GM12878 (cell line): ENCODE data around the gene STX10. TPM values are rescaled to one million over a fixed set of nuclear protein-coding genes. Genes with fewer than 3 reads are reported as not detected.

ENCODE experiments used
- ATAC-seq: fragments of 200-7000 bp; cut with Tn5 transposase; 3 replicates; pipeline ENCODE4 v1.9.1; 2020; ENCODE audit warnings: mild to moderate bottlenecking, moderate library complexity
- BruUV-seq: library from RNA; stranded (reverse); fragments of 400-500 nt; replicated peaks from 2 replicates; lab custom pipeline; 2021; lab: Mats Ljungman, UMichigan
- CTCF ChIA-PET: fragments of 300-600 bp; sonication (Branson Sonifier 250); formaldehyde crosslinking; extraction: SDS; loops from one replicate; lab custom pipeline; 2021; ENCODE audit warnings: inconsistent platforms; lab: Yijun Ruan, JAX
- POLR2A ChIA-PET: fragments of 350-600 bp; formaldehyde crosslinking; extraction: SDS; loops from one replicate; lab custom pipeline; 2021; ENCODE audit warnings: inconsistent platforms; lab: Charles Lee
- RAD21 ChIA-PET: fragments of 300-600 bp; sonication (Branson Sonifier 250); formaldehyde crosslinking; loops from one replicate; lab custom pipeline; 2023; ENCODE audit warnings: antibody characterized with exemption; ENCODE audit not compliant: unreplicated experiment; lab: Charles Lee
- SMC1A ChIA-PET: fragments of 300-600 bp; sonication (Branson Sonifier 250); formaldehyde crosslinking; loops from one replicate; lab custom pipeline; 2023; ENCODE audit not compliant: unreplicated experiment, uncharacterized antibody; lab: Charles Lee
- DNase-seq: peaks from one replicate; pipeline ENCODE4 v3.0.0-alpha.2; 2011; ENCODE audit warnings: low read depth, low spot score
- FAIRE-seq: peaks from 3 replicates; lab custom pipeline; 2011; peaks lifted over from hg19 to GRCh38; lab: Jason Lieb, UNC
- H2AFZ ChIP-seq: 2 replicates; pipeline ENCODE4 v1.6.0; 2011; ENCODE audit warnings: low read depth, low read length, control low read depth; ENCODE audit not compliant: control insufficient read depth
- H3K27ac ChIP-seq: 2 replicates; pipeline ENCODE4 v1.5.1; 2011; ENCODE audit warnings: control low read depth; ENCODE audit not compliant: control insufficient read depth, insufficient read depth
- H3K27me3 ChIP-seq, 2 experiments: replicated peaks in 1 of 2; 2 replicates each; pipeline versions ENCODE4 v1.6.0 to v1.6.1; 2011; ENCODE audit warnings: low read length in 1 of 2; ENCODE audit not compliant: control insufficient read depth in 2 of 2, insufficient read depth in 2 of 2
- H3K36me3 ChIP-seq, 2 experiments: 2 replicates each; pipeline ENCODE4 v1.5.1; 2011; ENCODE audit warnings: low read length in 1 of 2; ENCODE audit not compliant: control insufficient read depth in 2 of 2, insufficient read depth in 2 of 2
- H3K4me1 ChIP-seq: 2 replicates; pipeline ENCODE4 v1.6.1; 2011; ENCODE audit warnings: mild to moderate bottlenecking, low read length, moderate library complexity, mixed read lengths; ENCODE audit not compliant: control insufficient read depth, insufficient read depth
- H3K4me2 ChIP-seq: 2 replicates; pipeline ENCODE4 v1.6.0; 2011; ENCODE audit warnings: control low read depth; ENCODE audit not compliant: control insufficient read depth, insufficient read depth
- H3K4me3 ChIP-seq: fragments of 200-600 bp; sonication (generic); 2 replicates; pipeline ENCODE4 v1.5.1; 2016
- H3K79me2 ChIP-seq: 2 replicates; pipeline ENCODE4 v1.6.0; 2011; ENCODE audit warnings: low read length; ENCODE audit not compliant: control insufficient read depth, insufficient read depth
- H3K9ac ChIP-seq: 2 replicates; pipeline ENCODE4 v1.8.0; 2011; ENCODE audit warnings: low read length, control low read depth, mixed read lengths; ENCODE audit not compliant: control insufficient read depth, insufficient read depth
- H3K9me3 ChIP-seq: replicated peaks from 3 replicates; pipeline ENCODE4 v1.5.1; 2011; ENCODE audit warnings: mild to moderate bottlenecking, low read length; ENCODE audit not compliant: control insufficient read depth, insufficient read depth
- H4K20me1 ChIP-seq: 2 replicates; pipeline ENCODE4 v1.6.0; 2011; ENCODE audit not compliant: control insufficient read depth, insufficient read depth
- BHLHE40 ChIP-seq, 2 experiments: fragments of 450-650 bp in 1 of 2; IDR thresholded peaks; 2 replicates each; pipeline ENCODE4 v1.6.1; 2011 to 2017; ENCODE audit warnings: low read depth in 2 of 2, borderline replicate concordance in 1 of 2, improper control_type of control experiment in 1 of 2, low read length in 1 of 2, mild to moderate bottlenecking in 1 of 2
- CUX1 ChIP-seq: IDR thresholded peaks from 2 replicates; pipeline ENCODE4 v1.6.1; 2012; ENCODE audit warnings: improper control_type of control experiment, low read depth, low read length; ENCODE audit not compliant: insufficient replicate concordance
- HDGF ChIP-seq: fragments of 450-650 bp; IDR thresholded peaks from 2 replicates; pipeline ENCODE4 v1.6.1; 2016; ENCODE audit warnings: antibody characterized with exemption
- POLR2A ChIP-seq: IDR thresholded peaks from 2 replicates; pipeline ENCODE4 v1.6.1; 2011; ENCODE audit warnings: low read depth, mild to moderate bottlenecking, low read length
- RUNX3 ChIP-seq: IDR thresholded peaks from 2 replicates; pipeline ENCODE4 v1.6.1; 2012; ENCODE audit warnings: low read length, inconsistent platforms
- WGBS: methylation state at CpG from one replicate; pipeline ENCODE4 v1.1.6; 2016; ENCODE audit warnings: low lambda C conversion rate; ENCODE audit not compliant: insufficient replicate concordance, insufficient coverage; ENCODE audit errors: missing lambda C conversion rate; 5-methylcytosine and 5-hydroxymethylcytosine counted together
- in situ Hi-C: fragments of 300-500 bp; cut with MboI; formaldehyde crosslinking; loops from 9 replicates; pipeline ENCODE4 v1.14.3; 2018; ENCODE audit warnings: mixed read lengths
- intact Hi-C: fragments of 100-400 bp; cut with micrococcal nuclease; formaldehyde crosslinking; loops from one replicate; pipeline ENCODE4 v1.14.2; 2022; ENCODE audit not compliant: unreplicated experiment
- polyA plus RNA-seq, 11 experiments: library from polyadenylated mRNA; depleted of rRNA in 4 of 11; unstranded in 6 of 11; stranded (reverse) in 5 of 11; fragments of >200 nt; fragmentation: Nextera tagmentation in 4 of 11; fragmentation: Illumina TruSeq in 1 of 11; extraction: Ambion mirVana in 4 of 11; extraction: Trizol in 1 of 11; gene quantifications; 1 replicate in 1 of 11; 2 replicates in 10 of 11; pipeline versions ENCODE4 v1.2.1 to v1.2.3, GENCODE V29; 2011 to 2016; ENCODE audit warnings: inconsistent platforms in 2 of 11, missing spikeins in 2 of 11, low read depth in 1 of 11
- total RNA-seq, 4 experiments: library from RNA; depleted of rRNA in 3 of 4; stranded (reverse); fragments of >200 nt in 3 of 4; fragmentation: Illumina TruSeq in 1 of 4; extraction: Trizol in 1 of 4; gene quantifications; 2 replicates each; pipeline versions ENCODE4 v1.2.1 to v1.2.3, GENCODE V29; 2013 to 2021

STX10 gene
- total and polyA plus RNA-seq, 10 of the 15 experiments (the other 5 are each of a cell fraction or from before 2014, with no cell fraction given), result 0.56 to 76.1 (median 47.6) TPM

GRCh38 chr19:13121551-13122274, 28.5 kb downstream of the STX10 start:
- ATAC-seq, result peak; percentile 68
- RAD21 ChIA-PET, result no interaction called here

More at GRCh38 chr19:13121551-13122274, 28.5 kb downstream of the STX10 start:
- peak; percentile 35 for FAIRE-seq
- peaks cover 23% of the 10 kb centered on the region for H3K4me1 ChIP-seq
- H4K20me1 ChIP-seq, result peaks cover 10% of the 10 kb centered on the region
- SMC1A ChIA-PET, result no interaction called here
- H3K4me3 ChIP-seq, result peak overlapping the region; percentile 46; the same call in 1 of the 2 replicates
- no peak for TF ChIP-seq CUX1
- TF ChIP-seq HDGF, result peak; percentile 56; the same call in 1 of the 2 replicates
- TF ChIP-seq BHLHE40 (IDR thresholded peaks at IDR 0.05; ENCODE audit: borderline replicate concordance in 1 of 2, low read depth in 2 of 2, low read length in 1 of 2), result peak; percentile 18 to 62; a peak in 1 of 4 replicates
- TF ChIP-seq RUNX3, result peak; percentile 56
- TF ChIP-seq POLR2A, result peak; percentile 13; the same call in 1 of the 2 replicates
- H3K4me2 ChIP-seq, result peak overlapping the region; percentile 65
- H2AFZ ChIP-seq, result no peak overlapping the region
- H3K79me2 ChIP-seq, result peaks cover 55% of the 10 kb centered on the region
- POLR2A ChIA-PET, result no interaction called here
- in situ Hi-C loops (no loop called here), intact Hi-C loops (no loop called here)
- BruUV-seq, result no TSS peak
- H3K9ac ChIP-seq, result peak overlapping the region; percentile 28; the same call in 1 of the 2 replicates
- no peaks in the 10 kb centered on the region for H3K27me3 ChIP-seq
- CTCF ChIA-PET, result interaction anchor here (1.3 to 3.0 kb wide), 2 partner anchors 17 to 28 kb away, joined by 3 to 13 read pairs; partner anchors contain the start of genes IER2 and STX10
- H3K9me3 ChIP-seq, result no peaks in the 10 kb centered on the region
- H3K27ac ChIP-seq, result no peak overlapping the region; the same call in 1 of the 2 replicates
- 25% methylated on average over 18 of the region's 18 CpGs for WGBS
- H3K36me3 ChIP-seq, result peaks cover 5 to 7% of the 10 kb centered on the region in 2 experiments
- no peak for DNase-seq
